ENCODE results near the gene OR51B4.

The OR51B4 gene

DNA sequence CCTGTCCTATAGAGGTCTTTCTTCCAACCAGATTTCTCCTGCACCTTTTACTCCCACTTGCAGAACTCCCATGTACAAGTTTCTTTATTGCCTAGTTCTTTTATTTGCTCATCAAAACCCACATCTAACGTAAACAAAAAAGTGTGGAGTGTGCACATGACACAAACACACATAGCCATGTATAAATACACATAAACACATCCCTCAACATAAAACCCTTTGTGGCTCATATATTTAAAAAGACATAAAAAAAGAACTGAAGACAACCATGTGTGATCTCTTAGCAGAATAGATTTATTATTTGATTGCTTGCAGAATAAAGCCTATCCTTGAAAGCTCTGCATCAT is 48.9 kb downstream of the OR51B4 start:
- Histone ChIP-seq H3K4me3 (ENCODE audit: extremely low read depth, insufficient read depth, low read length, poor library complexity, severe bottlenecking) (no peak overlapping the region), H3K36me3 (ENCODE audit: control insufficient read depth, insufficient read depth, low read length) (no peaks in the 10 kb centered on the region), H3K4me1 (ENCODE audit: control insufficient read depth, insufficient read depth, low read length, poor library complexity, severe bottlenecking) (no peaks in the 10 kb centered on the region), H3K9me3 (ENCODE audit: control insufficient read depth, low read length) (no peaks in the 10 kb centered on the region), H3K27ac (ENCODE audit: low read depth, low read length, severe bottlenecking) (no peak overlapping the region)
- 100% methylated on average over 1 of the region's 1 CpG; no CpG with 5 or more reads in 1 of the 2 experiments for WGBS, 2 experiments (ENCODE audit: insufficient coverage in 2 of 2)

DNA sequence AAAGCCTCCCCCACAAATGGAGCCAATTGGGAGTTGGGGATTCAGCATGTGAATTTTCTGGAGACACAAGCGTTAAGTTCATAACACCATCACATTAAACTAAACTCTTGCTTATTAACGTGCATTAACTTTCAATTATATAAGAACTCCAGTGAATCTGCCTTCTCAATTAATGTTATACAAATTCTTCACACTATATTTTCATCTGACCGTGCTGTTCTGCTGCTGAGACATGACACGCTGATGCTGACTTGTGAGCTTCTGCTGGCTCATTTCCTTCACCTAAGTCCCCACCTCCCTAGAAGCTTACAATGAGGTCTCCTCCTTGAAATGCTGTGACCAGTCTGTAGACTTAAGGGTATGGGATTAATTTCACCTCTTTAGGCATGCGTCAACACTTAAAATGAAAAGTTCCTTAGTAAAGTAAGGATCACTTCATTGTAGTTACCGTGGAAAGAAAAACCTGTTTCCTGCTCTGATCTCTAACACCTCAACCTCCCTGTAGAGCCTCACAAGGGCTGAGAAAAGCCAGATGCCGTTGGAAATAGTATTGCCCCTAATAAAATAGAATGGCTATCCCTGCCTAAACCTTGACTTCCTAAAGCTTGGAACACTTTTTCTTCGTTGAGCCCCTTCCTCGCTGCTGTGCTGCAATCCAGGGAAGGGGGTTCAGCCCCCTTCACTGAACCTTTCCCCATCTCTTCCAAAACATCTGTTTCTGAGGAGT is 49.4 kb downstream of the OR51B4 start:
- Histone ChIP-seq H3K27ac (ENCODE audit: low read depth, low read length, severe bottlenecking) (no peak overlapping the region), H3K4me1 (ENCODE audit: control insufficient read depth, insufficient read depth, low read length, poor library complexity, severe bottlenecking) (no peaks in the 10 kb centered on the region), H3K4me3 (ENCODE audit: extremely low read depth, insufficient read depth, low read length, poor library complexity, severe bottlenecking) (no peak overlapping the region), H3K9me3 (ENCODE audit: control insufficient read depth, low read length) (no peaks in the 10 kb centered on the region), H3K36me3 (ENCODE audit: control insufficient read depth, insufficient read depth, low read length) (no peaks in the 10 kb centered on the region)
- 86 to 92% methylated on average over 7 of the region's 9 CpGs for WGBS, 2 experiments (ENCODE audit: insufficient coverage in 2 of 2)

DNA sequence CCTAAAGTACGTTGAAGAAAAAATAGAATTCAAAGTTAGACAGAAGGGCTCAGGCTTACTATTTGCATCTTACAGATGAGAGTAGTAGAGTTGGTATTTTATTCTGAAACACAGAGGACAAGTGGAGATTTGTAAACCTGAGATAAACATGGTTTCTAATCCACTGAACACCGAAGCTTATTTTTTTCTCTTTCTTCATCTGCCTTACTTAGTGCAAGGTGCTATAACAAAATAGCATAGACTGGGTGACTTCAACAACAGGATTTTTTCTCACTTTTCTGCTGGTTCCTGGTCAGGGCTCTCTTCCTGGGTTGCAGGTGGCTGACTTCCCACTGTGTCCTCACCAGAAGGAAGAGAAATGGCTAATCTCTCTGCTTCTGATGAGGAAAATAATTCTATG is 50.0 kb downstream of the OR51B4 start:
- Histone ChIP-seq H3K9me3 (ENCODE audit: control insufficient read depth, low read length) (no peaks in the 10 kb centered on the region), H3K4me3 (ENCODE audit: extremely low read depth, insufficient read depth, low read length, poor library complexity, severe bottlenecking) (no peak overlapping the region), H3K27ac (ENCODE audit: low read depth, low read length, severe bottlenecking) (no peak overlapping the region), H3K4me1 (ENCODE audit: control insufficient read depth, insufficient read depth, low read length, poor library complexity, severe bottlenecking) (no peaks in the 10 kb centered on the region), H3K36me3 (ENCODE audit: control insufficient read depth, insufficient read depth, low read length) (no peaks in the 10 kb centered on the region)
- WGBS, 2 experiments (ENCODE audit: insufficient coverage in 2 of 2), result 100% methylated on average over 1 of the region's 2 CpGs; no CpG with 5 or more reads in 1 of the 2 experiments
